ENCODE results near the gene DPT.

DNA sequence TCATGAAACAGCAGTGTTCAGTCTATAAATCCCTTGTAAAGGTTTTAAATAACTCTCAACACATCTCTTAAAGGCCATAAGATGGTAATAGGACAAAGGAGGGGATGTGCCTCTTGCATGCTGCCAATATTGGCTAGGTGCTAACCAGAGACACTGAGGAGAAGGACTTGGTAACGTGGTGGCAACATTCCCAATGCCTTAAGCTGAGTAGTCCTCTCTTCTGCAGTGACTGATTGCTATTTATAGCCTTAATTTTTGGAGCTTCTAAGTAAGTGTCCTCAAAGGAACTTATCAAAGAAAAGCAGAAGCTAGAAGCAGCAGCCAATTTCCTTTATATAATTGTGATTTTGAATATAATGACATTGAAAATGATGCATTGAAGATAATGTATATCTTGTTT is 63.0 kb downstream of the DPT start:
- TF ChIP-seq, protein P1, sequence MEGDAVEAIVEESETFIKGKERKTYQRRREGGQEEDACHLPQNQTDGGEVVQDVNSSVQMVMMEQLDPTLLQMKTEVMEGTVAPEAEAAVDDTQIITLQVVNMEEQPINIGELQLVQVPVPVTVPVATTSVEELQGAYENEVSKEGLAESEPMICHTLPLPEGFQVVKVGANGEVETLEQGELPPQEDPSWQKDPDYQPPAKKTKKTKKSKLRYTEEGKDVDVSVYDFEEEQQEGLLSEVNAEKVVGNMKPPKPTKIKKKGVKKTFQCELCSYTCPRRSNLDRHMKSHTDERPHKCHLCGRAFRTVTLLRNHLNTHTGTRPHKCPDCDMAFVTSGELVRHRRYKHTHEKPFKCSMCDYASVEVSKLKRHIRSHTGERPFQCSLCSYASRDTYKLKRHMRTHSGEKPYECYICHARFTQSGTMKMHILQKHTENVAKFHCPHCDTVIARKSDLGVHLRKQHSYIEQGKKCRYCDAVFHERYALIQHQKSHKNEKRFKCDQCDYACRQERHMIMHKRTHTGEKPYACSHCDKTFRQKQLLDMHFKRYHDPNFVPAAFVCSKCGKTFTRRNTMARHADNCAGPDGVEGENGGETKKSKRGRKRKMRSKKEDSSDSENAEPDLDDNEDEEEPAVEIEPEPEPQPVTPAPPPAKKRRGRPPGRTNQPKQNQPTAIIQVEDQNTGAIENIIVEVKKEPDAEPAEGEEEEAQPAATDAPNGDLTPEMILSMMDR (IDR thresholded peaks at IDR 0.05): no peak
- TF ChIP-seq POLR2A (IDR thresholded peaks at IDR 0.05): no peak
